SK-N-SH (cell line): ENCODE measurements around the gene ITGB6.

Source experiments
- GABPA ChIP-seq: IDR thresholded peaks from 2 replicates; pipeline ENCODE4 v1.4.0; 2012; ENCODE audit warnings: low read depth, mild to moderate bottlenecking
- MAX ChIP-seq: IDR thresholded peaks from 2 replicates; pipeline ENCODE4 v1.4.0; 2012; ENCODE audit warnings: low read depth
- MXI1 ChIP-seq: IDR thresholded peaks from 2 replicates; pipeline ENCODE4 v1.6.1; 2012; ENCODE audit warnings: mild to moderate bottlenecking, low read depth, low read length, improper control_type of control experiment
- POLR2AphosphoS5 ChIP-seq: IDR thresholded peaks from 2 replicates; pipeline ENCODE4 v1.6.1; 2012; ENCODE audit warnings: low read depth, low read length
- SMC3 ChIP-seq: IDR thresholded peaks from 2 replicates; pipeline ENCODE4 v1.6.1; 2012; ENCODE audit warnings: low read depth, low read length, improper control_type of control experiment
- USF1 ChIP-seq: IDR thresholded peaks from 2 replicates; pipeline ENCODE4 v1.4.0; 2012; ENCODE audit warnings: low read depth, borderline replicate concordance
- TF ChIP-seq, protein P1 (sequence below): fragments of 200-600 bp; sonication (generic); IDR thresholded peaks from 2 replicates; pipeline ENCODE4 v1.6.1; 2017; ENCODE audit warnings: antibody characterized with exemption, mild to moderate bottlenecking, moderate library complexity
- TF ChIP-seq, protein P2 (sequence below): IDR thresholded peaks from 2 replicates; pipeline ENCODE4 v1.6.1; 2012; ENCODE audit warnings: mild to moderate bottlenecking, low read depth, low read length, moderate library complexity

DNA sequence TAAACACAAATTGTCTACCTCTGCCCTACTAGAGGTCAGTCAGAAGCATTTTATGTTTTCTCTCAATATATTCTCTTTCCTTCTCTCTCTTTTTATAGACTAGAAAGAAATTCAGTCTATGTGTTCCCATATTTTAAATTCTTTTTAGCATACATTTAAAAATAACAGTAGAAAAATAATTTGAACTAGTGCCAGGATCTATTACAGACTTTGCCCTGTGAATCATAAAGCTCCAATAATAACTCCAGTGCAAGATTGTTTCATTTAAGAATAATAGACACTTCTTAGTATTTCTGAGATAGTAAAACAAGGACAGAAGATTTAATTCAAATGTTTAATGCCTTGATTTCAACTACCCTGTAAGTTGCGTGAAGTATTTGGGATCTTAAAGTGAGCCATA, 60.1 kb downstream of the ITGB6 start:
- TF ChIP-seq SMC3: no peak
- TF ChIP-seq, protein P1, sequence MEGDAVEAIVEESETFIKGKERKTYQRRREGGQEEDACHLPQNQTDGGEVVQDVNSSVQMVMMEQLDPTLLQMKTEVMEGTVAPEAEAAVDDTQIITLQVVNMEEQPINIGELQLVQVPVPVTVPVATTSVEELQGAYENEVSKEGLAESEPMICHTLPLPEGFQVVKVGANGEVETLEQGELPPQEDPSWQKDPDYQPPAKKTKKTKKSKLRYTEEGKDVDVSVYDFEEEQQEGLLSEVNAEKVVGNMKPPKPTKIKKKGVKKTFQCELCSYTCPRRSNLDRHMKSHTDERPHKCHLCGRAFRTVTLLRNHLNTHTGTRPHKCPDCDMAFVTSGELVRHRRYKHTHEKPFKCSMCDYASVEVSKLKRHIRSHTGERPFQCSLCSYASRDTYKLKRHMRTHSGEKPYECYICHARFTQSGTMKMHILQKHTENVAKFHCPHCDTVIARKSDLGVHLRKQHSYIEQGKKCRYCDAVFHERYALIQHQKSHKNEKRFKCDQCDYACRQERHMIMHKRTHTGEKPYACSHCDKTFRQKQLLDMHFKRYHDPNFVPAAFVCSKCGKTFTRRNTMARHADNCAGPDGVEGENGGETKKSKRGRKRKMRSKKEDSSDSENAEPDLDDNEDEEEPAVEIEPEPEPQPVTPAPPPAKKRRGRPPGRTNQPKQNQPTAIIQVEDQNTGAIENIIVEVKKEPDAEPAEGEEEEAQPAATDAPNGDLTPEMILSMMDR: no peak
- TF ChIP-seq POLR2AphosphoS5: no peak
- no peak for TF ChIP-seq GABPA
- no peak for TF ChIP-seq MXI1
- no peak for TF ChIP-seq USF1
- no peak for TF ChIP-seq MAX
- TF ChIP-seq, protein P2, sequence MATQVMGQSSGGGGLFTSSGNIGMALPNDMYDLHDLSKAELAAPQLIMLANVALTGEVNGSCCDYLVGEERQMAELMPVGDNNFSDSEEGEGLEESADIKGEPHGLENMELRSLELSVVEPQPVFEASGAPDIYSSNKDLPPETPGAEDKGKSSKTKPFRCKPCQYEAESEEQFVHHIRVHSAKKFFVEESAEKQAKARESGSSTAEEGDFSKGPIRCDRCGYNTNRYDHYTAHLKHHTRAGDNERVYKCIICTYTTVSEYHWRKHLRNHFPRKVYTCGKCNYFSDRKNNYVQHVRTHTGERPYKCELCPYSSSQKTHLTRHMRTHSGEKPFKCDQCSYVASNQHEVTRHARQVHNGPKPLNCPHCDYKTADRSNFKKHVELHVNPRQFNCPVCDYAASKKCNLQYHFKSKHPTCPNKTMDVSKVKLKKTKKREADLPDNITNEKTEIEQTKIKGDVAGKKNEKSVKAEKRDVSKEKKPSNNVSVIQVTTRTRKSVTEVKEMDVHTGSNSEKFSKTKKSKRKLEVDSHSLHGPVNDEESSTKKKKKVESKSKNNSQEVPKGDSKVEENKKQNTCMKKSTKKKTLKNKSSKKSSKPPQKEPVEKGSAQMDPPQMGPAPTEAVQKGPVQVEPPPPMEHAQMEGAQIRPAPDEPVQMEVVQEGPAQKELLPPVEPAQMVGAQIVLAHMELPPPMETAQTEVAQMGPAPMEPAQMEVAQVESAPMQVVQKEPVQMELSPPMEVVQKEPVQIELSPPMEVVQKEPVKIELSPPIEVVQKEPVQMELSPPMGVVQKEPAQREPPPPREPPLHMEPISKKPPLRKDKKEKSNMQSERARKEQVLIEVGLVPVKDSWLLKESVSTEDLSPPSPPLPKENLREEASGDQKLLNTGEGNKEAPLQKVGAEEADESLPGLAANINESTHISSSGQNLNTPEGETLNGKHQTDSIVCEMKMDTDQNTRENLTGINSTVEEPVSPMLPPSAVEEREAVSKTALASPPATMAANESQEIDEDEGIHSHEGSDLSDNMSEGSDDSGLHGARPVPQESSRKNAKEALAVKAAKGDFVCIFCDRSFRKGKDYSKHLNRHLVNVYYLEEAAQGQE: no peak
